ENCODE measurements around the gene ATAD2B. TPM values are rescaled to one million over a fixed set of nuclear protein-coding genes. Genes with fewer than 3 reads are reported as not detected.

The ATAD2B gene
- polyA plus RNA-seq, 1 experiment = 6.0 TPM

GRCh38 chr2:23859234-23859633 is 67.7 kb downstream of the ATAD2B start:
- Histone ChIP-seq H3K27ac (ENCODE audit: low read depth, low read length) (no peak overlapping the region), H3K27me3 (ENCODE audit: control insufficient read depth, insufficient read depth, low read length) (no peaks in the 10 kb centered on the region), H3K4me3 (ENCODE audit: low read depth, low read length) (no peak overlapping the region), H3K9me3 (ENCODE audit: control insufficient read depth, insufficient read depth, low read length) (no peaks in the 10 kb centered on the region)
- DNase-seq (ENCODE audit: low read depth, low spot score) = no peak
- ChIA-PET POLR2A (no interaction called here), CTCF (interaction anchor here (1.2 kb wide), 1 partner anchor 35 kb away, joined by 5 read pairs; no protein-coding TSS in a partner anchor)
- TF ChIP-seq, protein P1, sequence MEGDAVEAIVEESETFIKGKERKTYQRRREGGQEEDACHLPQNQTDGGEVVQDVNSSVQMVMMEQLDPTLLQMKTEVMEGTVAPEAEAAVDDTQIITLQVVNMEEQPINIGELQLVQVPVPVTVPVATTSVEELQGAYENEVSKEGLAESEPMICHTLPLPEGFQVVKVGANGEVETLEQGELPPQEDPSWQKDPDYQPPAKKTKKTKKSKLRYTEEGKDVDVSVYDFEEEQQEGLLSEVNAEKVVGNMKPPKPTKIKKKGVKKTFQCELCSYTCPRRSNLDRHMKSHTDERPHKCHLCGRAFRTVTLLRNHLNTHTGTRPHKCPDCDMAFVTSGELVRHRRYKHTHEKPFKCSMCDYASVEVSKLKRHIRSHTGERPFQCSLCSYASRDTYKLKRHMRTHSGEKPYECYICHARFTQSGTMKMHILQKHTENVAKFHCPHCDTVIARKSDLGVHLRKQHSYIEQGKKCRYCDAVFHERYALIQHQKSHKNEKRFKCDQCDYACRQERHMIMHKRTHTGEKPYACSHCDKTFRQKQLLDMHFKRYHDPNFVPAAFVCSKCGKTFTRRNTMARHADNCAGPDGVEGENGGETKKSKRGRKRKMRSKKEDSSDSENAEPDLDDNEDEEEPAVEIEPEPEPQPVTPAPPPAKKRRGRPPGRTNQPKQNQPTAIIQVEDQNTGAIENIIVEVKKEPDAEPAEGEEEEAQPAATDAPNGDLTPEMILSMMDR (IDR thresholded peaks at IDR 0.05; ENCODE audit: low read depth, low read length) = no peak

DNA sequence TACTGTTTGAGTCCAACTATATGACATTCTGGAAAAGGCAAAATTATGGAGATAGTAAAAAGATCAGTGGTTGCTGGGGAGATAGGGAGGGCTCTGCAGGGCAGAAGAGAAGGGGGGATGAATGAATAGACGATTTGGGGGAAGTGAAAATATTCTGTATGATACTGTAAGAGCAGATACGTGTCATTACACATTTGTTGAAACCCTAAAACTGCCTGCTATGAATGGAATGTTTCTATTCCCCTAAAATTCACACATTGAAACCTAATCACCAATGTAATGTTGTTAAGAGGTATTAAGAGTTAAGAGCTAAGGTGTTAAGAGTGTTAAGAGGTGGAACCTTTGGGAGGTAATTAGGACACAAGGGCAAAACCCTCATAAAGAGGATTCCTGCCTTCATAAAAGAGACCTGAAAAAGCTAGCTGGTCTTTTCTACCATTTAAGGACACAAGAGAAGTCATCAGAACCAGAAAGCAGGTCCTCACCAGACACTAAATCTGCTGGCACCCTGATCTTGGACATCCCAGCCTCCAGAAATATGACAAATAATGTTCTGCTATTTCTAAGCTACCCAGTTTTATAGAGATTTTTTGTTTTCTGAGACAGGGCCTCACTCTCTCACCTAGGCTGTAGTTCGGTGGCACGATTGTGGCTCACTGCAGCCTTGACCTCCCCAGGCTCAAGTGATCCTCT is 76.2 kb downstream of the ATAD2B start:
- Histone ChIP-seq H3K27ac (ENCODE audit: low read depth, low read length) (no peak overlapping the region), H3K9me3 (ENCODE audit: control insufficient read depth, insufficient read depth, low read length) (no peaks in the 10 kb centered on the region), H3K4me3 (ENCODE audit: low read depth, low read length) (no peak overlapping the region), H3K27me3 (ENCODE audit: control insufficient read depth, insufficient read depth, low read length) (no peaks in the 10 kb centered on the region)
- ChIA-PET POLR2A (no interaction called here), CTCF (interaction anchor here (0.9 to 1.5 kb wide), 3 partner anchors 26 to 77 kb away, joined by 5 read pairs; partner anchors contain the start of gene ATAD2B)
- no peak for DNase-seq (ENCODE audit: low read depth, low spot score)
- TF ChIP-seq, protein P1 (IDR thresholded peaks at IDR 0.05; ENCODE audit: low read depth, low read length) = no peak

- no peak for DNase-seq (ENCODE audit: low read depth, low spot score)
- Histone ChIP-seq H3K27ac (ENCODE audit: low read depth, low read length) (no peak overlapping the region), H3K9me3 (ENCODE audit: control insufficient read depth, insufficient read depth, low read length) (no peaks in the 10 kb centered on the region), H3K4me3 (ENCODE audit: low read depth, low read length) (no peak overlapping the region), H3K27me3 (ENCODE audit: control insufficient read depth, insufficient read depth, low read length) (no peaks in the 10 kb centered on the region)
- POLR2A ChIA-PET = no interaction called here
- TF ChIP-seq, protein P1 (IDR thresholded peaks at IDR 0.05; ENCODE audit: low read depth, low read length) = no peak
- CTCF ChIA-PET = no interaction called here
These were observed 82.0 kb downstream of the ATAD2B start for GRCh38 chr2:23844905-23845304.

GRCh38 chr2:23843051-23843976 is 83.6 kb downstream of the ATAD2B start:
- Histone ChIP-seq H3K27ac (ENCODE audit: low read depth, low read length) (no peak overlapping the region), H3K27me3 (ENCODE audit: control insufficient read depth, insufficient read depth, low read length) (no peaks in the 10 kb centered on the region), H3K4me3 (ENCODE audit: low read depth, low read length) (no peak overlapping the region), H3K9me3 (ENCODE audit: control insufficient read depth, insufficient read depth, low read length) (no peaks in the 10 kb centered on the region)
- TF ChIP-seq, protein P1 (IDR thresholded peaks at IDR 0.05; ENCODE audit: low read depth, low read length) = no peak
- no peak for DNase-seq (ENCODE audit: low read depth, low spot score)
- ChIA-PET CTCF (interaction anchor here (2.2 kb wide), 1 partner anchor 19 kb away, joined by 13 read pairs; no protein-coding TSS in a partner anchor), POLR2A (no interaction called here)
